GM12801 (cell line): Measurements from ENCODE around the gene BAZ1B.

Source experiments
- TF ChIP-seq, protein P1 (sequence below): IDR thresholded peaks from one replicate; pipeline ENCODE4 v1.5.1; 2011; ENCODE audit warnings: control low read depth; ENCODE audit not compliant: insufficient read length; ENCODE audit errors: extremely low read depth

Gene BAZ1B

DNA sequence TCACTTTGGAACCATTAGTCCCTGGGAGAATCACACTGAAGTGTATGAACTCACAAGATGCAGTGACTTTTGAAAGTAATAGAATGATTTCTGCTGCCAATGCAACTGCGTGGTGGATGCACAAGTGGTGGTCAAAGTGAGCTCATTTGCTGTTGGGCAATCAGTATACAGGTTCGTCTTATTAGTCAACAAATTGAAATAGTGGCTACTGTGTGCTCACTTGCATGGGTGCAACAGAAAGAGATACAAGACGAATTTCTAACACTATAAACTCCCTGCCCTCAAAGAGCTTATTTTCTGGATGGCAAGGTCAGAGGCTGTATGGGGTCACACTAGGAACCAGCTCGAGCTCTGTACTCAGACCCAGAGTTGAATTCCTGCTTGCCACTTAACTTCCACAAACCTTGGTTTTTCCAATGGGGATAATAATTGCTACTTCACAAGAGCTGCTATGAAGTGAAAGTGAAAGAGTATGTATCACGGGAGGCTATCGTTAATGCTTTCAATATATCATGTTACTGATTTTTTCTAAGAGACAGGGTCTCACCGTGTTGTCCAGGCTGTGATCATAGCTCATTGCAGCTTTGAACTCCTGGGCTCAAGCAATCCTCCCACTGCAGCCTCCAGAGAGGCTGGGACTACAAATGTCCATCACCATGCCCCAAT lies 43.7 kb upstream of the BAZ1B start:
- TF ChIP-seq, protein P1, sequence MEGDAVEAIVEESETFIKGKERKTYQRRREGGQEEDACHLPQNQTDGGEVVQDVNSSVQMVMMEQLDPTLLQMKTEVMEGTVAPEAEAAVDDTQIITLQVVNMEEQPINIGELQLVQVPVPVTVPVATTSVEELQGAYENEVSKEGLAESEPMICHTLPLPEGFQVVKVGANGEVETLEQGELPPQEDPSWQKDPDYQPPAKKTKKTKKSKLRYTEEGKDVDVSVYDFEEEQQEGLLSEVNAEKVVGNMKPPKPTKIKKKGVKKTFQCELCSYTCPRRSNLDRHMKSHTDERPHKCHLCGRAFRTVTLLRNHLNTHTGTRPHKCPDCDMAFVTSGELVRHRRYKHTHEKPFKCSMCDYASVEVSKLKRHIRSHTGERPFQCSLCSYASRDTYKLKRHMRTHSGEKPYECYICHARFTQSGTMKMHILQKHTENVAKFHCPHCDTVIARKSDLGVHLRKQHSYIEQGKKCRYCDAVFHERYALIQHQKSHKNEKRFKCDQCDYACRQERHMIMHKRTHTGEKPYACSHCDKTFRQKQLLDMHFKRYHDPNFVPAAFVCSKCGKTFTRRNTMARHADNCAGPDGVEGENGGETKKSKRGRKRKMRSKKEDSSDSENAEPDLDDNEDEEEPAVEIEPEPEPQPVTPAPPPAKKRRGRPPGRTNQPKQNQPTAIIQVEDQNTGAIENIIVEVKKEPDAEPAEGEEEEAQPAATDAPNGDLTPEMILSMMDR = no peak

DNA sequence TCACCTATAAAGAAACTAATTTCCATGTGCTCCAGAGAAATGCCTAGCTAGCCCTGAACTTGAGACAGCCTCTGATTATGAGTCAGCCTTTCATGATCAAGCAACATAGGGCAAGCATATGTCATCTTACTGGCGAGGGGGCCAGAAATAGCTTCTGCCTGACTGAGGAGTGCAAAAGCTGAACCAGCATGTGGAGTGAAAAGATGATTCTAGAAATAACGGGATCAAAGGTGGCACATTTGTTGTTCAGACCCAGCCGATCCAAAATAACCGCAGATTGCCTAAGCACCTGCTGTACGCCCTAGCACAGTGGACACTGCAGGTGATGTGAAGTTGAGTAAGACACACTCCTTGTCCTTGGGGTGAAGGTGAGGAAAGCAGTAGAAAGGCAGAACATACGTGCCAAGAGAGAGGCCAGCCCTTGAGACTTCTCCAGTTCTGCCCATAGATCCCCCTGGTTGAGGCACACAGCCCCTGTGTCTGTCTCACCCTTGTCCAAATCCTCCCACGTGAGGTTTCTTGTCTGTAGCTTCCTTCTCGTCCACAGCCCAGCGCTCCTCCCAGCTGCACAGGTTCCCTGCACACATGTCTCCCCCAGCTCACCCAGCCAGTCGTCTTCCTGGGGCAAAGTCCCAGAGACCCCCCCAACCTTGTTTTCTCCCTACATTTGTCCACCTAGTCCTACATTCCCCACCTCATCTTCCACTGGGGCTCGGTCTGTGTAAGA lies 38.2 kb upstream of the BAZ1B start:
- TF ChIP-seq, protein P1 = no peak

DNA sequence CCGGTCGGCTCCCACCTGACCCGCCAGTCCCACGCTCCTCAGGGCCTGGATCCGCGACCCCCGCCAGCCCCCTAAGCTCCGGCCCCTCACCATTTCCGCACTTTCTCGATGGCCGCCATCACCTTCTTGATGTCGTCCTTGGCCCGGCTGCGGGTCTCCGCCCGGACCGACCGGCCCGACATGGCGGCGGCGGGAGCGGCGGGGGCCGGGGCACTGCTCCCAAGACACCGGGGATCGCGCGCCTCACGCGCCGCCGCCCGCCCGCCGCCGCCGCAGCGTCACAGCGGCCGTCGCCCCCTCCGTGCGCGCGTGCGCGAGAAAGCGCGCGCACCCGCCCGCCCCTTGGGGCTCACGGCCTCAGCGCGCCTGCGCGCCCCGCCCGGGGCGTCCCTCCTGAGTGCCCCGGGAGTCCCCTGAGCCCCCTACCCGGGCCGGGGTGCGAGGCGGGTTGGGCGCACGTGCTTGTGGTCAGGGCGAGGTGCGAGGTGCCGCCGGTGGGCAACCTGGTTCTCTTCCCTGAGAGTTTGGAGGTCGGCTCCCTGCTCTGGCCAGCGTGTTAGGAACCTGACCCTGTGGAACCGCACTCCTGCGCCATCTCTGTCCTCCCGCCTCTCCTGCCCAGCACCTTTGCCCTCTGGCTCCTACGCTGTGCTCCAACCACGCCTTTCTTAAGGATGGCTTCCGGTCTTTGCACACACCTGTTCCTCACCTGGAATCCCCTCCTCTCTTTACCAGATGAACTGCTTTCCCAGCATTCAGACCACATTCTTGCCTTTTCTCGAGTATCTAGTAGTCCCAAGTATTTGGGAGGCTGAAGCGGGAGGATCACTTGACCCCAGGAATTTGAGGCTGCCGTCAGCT lies 35.5 kb upstream of the BAZ1B start, which contains the start of gene BCL7B:
Gene BCL7B (minus strand): TSS at position 294 of the 861 bp plus-strand sequence. CDS start 112 bp downstream, at position 182.
- TF ChIP-seq, protein P1 = no peak

DNA sequence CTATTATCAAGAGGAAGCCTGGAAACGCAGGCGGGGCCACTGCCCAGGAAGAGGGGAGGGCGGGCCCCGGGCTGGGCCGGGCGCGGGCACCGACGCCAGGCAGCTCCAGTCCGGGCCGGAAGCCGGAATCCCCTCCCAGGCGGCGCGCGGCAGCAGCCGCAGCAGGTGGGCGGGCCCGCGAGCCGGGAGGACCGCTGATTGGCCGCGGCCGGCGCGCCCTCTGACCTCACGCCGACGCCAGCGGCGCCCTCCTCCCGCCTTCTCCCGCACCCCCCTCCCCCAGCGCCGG lies 35.0 kb upstream of the BAZ1B start:
- TF ChIP-seq, protein P1 = no peak

DNA sequence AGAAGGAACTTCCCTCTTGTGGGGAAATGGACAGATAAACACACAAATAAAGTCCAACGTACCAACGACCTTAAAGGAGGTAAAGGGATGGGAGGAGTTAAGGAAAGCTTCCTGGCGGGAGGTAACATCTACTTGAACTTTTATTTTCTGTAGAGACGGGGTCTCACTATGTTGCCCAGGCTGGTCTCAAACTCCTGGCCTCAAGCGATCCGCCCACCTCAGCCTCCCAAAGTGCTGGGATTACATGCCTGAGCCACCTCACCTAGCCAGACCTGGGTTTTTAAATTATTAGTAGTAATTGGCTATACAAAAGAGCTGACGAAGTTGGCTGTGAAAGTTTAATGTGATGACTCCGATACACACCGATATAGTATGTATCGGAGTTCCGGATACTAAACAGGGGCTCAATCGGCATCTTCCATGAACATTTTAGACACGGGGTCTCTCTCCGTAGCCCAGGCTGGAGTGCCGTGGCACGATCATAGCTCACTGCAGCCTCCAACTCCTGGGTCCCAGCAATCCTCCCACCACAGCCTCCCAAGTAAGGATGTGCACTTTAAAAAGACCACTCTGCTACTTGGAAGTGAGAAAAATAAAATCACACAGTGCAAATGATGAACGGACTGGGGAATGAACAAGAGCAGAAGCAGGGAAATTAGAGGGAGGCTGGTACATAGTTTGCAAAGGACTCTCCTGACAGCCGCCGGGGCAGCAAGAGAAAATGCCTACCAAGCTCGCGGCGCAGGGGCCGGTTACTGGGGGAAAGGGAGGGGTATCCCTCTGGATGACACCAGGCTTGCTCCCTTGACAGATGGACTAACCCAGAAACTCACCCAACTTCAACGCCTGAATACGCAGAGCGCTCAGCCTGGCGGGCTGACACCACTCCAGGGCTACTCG lies 34.4 kb upstream of the BAZ1B start:
- TF ChIP-seq, protein P1 = no peak

DNA sequence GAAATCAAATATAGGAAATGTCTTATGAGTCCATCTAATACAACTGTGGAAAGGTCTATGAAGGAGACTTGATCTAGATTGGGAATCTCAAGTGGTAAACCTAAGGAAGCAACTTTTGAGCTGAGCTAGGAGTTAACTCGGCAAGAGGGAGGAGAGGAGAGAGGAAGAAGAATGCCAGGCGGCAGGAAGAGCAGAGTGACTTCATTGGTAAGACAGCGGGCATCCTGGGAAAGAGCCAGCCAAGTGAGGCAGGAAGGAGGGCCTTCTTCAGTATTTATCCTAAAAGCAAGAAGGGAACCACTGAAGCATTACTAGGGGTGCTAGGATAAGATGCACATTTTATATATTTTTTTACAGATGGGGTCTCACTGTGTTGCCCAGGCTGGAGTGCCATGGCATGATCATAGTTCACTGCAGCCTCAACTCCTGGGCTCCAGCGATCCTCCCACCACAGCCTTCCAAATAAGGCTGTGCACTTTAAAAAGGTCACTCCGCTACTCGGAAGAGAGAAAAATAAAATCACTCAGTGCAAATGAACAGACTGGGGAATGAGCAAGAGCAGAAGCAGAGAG lies 33.4 kb upstream of the BAZ1B start:
- TF ChIP-seq, protein P1 = no peak
